ENCODE data around the gene MYO7A.

Gene MYO7A

DNA sequence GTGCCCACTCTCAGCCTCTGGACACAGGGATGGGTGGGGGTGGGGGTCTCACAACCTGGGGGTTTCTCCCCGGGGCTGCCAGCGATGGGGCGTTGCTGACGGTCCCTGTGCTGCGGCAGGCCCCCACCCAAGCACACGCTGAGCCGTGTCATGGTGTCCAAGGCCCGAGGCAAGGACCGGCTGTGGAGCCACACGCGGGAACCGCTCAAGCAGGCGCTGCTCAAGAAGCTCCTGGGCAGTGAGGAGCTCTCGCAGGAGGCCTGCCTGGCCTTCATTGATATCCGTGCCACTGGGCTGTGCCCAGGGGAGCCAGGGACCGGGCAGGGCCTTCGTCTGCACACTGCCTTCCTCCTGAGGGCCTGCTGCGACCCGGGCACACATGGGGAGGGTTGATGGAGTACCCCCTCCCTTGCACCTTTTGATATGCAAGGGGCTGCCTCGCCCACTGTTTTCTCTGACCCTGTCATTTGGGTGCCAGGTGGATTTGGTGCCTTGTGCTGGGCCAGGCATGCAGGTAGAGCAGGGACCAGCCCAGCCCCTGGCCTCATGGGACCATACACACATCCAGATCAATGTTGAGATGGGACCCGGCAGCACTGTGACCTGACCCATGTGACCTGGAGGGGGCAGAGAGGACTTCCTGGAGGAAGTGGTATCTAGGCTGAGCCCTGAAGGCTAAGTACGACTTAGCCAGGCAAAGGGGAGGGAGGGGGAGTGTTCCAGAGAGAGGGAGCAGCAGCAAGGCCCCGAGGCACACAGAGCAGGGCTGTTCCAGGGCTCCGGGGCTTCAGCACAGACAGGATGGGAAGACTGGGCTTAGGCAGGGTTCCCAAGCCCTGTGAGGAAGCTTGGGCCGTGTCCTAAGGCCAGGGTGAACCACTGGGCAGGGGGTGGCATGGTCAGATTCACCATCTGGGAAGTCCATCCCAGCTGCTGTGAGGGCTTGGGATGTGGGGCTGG lies 75.2 kb downstream of the MYO7A start:
- no peak for DNase-seq

DNA sequence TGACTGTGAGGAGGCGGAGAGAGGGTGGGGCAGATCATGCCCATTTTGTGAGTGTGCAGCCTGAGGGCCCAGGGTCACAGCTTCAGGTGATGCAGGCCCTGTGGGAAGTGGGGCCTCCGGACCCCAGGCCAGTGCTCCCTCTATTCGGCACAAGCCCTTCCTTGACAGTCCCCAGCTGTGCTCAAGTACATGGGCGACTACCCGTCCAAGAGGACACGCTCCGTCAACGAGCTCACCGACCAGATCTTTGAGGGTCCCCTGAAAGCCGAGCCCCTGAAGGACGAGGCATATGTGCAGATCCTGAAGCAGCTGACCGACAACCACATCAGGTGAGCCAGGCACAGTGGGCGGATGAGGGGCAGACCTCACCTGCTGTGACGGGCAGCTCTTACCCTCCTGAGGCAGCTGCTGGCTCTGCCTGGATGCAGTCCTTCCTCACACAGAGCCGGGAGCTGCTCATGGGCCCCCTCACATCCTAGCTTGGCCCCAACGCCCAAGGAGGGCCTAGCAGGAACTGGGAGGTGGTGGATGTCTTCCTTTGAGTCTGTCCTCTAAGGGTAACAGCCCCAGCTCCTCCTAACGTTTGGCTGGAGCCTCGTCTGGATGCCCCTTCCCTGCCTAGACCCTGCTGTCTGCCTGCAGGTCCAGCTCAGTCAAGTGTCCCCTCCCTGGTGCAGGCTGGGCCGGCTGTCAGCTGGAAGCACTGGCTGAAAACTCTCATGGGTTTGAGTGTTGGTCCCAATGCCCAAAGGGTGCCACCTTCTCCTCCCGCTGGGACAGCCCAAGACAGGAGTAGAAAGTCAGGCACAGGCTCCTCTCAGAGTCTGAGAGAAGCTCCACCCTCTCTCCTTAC lies 76.1 kb downstream of the MYO7A start:
- DNase-seq = no peak

DNA sequence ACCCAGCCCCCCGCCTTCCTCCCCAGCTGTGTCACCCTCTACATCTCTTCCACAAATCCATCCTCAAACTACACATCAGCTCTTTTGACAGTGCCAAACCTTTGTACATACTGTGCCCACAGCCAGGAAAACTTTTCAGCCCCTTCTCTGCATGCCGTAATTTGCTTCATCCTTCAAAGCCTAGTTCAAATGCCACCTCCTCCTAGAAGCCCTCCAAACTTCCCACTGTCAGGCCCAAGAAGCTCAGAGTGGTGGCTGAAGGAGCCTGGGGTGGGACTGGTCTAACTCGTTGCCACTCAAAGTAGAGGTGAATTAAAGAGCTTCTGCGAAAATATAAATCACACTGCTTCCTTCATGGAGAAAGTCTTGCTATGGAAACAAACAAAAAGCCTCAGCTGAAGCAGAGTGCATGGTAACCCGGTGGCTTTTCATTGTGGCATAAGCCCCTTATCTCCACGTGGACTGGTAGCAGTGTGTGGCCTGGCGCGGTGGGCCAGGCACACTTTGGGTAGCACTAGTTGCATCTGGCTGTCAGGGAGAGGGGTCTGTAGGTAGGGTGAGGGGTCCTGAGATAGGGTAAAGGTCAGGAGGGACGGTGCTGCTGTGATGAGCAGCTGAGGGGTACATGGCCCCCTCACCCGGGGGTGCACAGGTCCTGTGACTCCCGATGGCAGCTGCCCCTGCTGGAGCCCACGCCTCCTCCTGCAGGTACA lies 76.9 kb downstream of the MYO7A start:
- no peak for DNase-seq

DNA sequence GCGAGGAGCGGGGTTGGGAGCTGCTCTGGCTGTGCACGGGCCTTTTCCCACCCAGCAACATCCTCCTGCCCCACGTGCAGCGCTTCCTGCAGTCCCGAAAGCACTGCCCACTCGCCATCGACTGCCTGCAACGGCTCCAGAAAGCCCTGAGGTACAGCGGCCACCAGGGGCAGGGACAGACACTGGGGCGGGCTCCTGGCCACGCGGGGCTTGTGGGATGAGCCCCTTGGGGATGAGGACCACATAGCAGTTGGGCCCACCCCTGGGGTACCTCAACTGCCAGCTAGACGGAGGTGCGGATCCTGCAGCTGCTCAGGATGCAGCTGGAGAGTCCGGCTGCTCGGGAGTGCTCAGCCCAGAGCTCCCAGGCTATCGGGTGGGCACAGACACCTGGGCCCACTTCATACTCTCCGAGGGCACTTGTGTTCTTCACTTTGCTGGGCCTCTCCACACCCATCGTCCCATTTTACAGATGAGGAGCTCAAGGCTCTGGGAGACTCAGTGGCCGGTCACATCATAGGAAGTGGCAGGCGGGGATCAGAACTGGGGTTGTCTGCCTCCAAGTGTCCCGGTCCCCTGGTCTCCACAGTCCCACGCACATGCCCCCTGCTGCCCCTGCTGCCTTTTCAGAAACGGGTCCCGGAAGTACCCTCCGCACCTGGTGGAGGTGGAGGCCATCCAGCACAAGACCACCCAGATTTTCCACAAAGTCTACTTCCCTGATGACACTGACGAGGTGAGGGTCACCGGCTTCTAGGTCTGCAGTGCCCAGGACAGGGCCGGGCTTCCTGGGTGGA lies 77.6 kb downstream of the MYO7A start:
- no peak for DNase-seq

DNA sequence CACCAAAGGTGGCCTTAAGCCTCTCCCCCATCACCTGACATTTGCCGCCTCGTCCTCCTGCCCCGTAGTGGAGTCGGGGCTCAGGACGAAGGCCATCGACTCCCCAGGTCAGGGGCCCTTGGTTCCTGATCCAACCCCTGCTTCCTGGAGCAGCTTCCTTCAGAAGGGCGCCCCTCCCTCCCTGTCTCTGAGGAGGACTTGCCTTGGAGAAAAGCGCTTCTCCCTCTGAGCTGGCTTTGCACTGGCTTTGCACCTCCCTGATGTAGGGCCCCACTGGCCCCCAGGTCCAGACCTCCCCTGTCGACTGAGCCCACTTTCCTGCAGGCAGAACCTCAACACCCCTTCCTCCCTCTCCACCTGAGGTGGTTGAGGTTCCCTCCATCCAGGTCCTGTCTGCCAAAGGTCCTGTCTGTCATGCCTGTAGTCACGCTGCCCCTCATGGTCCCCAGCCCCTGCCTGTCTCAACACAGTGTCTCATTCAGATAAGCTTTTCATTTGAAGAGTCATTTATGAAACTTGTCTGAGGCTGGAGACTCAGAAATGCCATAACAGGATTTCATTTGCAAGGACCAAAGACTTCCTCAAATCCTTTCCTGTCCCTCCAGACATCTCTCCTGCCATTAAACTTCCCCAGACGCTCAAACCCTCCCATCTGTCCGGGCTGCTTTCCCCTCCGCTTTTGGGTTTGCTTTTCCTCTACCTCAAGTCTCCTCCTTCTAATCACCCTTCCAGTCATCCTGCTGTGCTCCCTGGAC lies 78.4 kb downstream of the MYO7A start:
- no peak for DNase-seq

DNA sequence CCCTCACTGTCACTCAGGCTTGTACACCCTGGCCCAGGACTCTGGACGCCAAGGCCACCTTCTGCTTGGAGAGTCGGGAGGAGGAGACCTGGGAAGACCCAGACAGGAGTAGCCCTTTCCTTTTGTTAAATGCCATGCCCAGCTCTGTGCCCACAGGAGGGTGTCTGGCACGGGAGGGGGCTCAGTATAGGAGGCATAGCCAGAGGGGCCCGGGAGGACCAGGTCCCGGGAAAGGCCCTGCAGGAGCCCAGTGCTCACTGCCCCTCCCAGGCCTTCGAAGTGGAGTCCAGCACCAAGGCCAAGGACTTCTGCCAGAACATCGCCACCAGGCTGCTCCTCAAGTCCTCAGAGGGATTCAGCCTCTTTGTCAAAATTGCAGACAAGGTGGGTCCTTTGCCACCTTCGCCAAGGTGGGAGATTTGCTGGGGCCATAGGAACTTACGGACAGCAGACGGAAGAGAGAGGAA lies 79.0 kb downstream of the MYO7A start:
- DNase-seq = no peak

DNA sequence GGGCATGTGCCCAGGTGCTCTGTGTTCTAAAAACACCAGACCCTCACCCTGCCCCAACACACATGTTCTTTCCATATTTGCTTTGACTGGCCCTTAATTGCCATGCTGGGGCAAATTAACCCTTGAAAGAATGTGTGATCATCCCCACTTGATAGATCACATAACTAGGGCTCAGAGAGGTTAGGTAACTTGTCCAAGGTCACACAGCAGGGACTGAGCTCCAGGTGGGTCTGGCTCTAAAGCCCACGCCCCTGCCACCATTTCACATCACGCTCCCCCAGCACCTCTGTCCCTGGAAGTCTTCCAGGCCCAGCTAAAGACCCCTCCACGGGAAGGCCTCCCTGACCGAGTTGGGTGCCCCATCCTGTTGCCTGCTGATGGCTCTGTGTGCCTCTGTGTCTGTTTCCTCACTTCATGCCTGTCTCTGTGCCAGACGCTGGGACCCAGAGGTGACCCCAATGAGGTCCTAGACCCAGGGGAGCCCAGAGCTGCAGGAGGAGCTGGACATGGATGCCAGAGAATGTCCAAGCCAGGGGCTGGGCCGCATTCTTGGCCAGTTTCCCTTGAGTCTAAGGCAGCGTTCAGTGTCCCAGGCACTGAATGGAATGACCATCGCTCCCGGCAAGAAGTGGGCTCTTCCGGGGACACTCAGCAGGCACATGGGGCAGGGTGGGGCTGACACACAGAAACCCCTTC lies 79.7 kb downstream of the MYO7A start:
- DNase-seq = no peak

DNA sequence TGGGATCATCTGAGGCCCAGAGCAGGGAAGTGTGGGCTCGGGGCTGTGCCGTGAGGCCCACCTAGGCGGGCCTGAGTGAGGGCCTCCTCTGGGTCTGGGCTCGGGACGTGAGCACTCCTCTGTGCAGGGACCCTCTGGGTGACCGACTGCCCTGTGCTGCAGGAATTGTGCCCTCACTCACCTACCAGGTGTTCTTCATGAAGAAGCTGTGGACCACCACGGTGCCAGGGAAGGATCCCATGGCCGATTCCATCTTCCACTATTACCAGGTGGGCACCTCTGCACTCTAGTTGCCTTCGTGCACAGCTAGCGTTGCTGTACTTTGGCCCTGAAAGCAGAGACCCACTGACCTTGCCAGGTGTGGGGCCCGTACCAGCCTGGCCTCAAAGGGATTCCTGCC lies 80.5 kb downstream of the MYO7A start:
- no peak for DNase-seq

DNA sequence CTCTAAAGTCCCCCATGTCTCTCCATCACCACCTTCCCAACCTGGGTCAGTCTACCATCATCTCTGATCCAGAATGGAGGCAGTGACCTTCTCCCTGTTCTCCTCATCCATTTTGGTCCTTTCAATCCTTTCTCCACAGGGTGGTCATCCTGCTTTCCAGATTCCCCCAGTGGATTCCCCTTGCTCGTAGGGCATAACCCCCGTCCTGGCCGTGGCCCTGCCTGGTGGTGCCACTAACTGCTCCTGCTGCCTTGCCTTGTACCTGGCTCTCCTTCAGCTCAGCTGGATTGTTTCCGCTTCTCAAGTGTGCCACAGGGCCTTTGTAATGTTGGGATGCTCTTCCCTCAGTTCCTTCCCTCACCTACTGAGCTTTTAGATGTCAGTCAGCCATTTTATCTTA lies 81.6 kb downstream of the MYO7A start:
- no peak for DNase-seq

DNA sequence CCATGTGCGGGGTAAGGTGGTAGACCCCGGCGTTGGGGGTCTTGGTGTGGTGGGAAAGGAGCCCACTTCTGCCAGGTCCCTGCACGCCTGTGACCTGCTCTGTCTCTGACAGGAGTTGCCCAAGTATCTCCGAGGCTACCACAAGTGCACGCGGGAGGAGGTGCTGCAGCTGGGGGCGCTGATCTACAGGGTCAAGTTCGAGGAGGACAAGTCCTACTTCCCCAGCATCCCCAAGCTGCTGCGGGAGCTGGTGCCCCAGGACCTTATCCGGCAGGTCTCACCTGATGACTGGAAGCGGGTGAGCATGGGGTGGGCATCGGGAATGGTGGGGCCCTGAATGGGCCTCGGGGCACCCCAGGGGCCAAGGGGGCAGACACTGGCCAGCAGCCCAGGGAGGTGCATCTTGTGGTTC lies 83.0 kb downstream of the MYO7A start:
- no peak for DNase-seq

DNA sequence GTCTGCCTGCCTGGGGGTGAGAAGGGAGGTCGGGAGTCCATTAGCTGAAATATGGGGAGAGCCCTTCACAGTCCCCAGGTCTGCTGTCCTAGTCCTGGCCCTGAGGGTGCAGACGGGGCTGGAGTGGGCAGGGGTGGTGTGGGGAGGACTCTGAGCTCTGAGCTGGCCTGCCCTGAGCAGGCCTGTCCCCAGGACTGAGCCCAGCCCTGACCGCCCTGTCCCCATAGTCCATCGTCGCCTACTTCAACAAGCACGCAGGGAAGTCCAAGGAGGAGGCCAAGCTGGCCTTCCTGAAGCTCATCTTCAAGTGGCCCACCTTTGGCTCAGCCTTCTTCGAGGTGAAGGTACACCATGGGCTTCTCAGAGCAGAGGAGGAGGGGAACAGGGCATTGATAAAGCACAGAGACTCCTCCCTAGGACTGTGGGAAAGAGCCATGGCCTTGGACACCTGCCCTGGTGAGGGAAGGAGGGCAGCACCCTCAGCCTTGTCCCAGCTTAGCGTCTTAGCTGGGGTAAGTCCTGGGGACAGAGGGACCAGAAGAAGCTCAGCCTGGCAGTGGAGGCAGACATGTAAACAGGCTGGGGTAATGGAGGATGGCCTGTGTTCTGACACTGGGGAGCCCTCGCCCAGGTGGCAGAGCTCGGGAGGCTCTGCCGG lies 83.7 kb downstream of the MYO7A start:
- no peak for DNase-seq

DNA sequence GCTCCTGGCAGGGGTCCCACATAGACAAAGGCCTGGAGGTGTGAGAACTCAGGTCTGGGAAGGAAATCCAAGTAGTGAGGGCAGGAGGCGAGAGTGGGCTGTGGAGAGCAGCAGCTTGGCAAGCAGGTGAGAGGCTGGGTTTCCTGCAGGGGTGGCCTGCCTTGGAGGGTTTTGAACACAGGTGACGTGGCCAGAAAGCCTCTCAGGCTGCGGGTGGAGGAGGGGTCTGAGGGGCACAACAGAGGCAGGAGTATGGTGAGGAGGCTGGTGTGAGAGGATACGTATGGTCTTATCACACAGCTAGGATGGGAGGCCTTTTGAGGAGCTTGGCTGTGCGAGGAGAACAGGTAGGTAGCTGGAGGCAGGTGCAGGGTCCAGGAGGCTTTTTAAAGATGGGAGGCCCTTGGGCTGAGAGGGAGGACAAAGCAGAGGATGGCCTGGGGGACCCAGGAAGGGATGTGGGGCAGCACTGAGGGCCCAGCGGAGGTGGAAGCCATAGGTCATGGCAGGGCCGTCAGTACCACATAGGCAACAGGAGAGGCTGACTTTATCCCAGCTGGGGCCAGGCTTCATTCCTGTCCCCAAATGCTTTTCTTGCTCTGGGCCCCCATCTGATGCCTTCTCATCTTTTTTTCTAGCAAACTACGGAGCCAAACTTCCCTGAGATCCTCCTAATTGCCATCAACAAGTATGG lies 84.4 kb downstream of the MYO7A start:
- DNase-seq = no peak

DNA sequence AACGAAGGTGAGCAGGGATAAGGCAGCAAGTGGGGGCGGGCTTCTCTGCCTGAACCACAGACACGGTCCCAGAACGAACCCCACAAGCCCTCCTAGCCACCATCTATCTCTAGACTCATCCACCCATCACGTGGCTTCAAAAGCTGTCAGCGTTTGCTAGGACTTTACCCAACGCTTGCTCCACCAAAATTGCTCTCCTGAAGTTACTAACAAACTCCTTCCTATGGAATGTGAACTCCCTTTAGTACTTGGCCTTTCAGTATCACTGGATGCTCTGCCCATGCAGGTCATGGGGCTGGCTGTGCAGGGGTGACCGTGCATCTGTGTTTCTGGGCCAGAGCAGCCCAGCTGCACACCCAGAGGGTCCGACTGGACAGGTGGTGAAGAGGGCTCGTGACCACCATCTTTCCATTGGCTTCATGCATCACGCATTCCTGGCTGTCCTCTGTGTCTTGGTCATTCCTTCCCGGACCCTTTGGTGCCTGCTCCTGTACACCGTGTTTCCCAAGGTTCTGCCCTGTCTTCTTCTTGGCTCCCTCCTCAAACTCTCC lies 85.1 kb downstream of the MYO7A start:
- no peak for DNase-seq

DNA sequence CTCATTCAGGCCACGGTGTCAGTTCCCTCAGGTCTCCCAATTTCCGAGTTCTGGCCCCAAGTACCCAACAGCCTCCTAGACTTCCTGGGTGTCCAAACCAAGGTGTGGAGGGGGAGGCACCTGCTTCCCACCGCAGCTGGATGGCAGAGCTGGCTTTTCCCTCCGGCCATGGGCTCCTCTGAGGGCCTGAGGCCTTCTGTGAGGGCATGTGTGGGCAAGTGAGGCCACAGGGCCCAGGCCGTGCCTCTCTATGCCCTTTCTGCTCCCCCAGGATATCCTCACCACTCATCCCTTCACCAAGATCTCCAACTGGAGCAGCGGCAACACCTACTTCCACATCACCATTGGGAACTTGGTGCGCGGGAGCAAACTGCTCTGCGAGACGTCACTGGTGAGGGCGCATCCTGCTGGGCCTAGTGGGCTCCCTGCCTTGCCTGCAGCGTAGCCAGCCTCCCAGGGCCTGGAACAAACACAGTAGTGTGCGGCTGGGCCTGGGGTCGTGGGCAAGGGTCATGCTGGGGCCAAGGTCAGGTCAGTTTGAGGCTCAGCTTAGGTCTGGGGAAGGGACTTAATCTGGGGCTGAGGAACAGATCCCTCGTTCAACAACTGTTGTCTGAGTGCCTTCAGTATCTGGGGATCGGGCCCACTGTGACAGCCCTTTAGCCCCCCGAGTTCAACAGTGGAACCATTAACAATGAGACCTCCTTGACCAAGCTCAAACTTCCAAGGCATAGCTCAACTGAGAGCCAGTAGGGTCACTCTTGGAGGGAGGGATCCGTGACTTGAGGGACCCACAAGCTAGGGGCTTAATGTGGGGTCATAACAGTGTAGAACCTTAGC lies 85.8 kb downstream of the MYO7A start:
- no peak for DNase-seq

DNA sequence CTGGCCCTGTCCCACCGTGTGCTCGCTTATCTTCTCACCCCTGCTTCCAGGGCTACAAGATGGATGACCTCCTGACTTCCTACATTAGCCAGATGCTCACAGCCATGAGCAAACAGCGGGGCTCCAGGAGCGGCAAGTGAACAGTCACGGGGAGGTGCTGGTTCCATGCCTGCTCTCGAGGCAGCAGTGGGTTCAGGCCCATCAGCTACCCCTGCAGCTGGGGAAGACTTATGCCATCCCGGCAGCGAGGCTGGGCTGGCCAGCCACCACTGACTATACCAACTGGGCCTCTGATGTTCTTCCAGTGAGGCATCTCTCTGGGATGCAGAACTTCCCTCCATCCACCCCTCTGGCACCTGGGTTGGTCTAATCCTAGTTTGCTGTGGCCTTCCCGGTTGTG lies 86.5 kb downstream of the MYO7A start:
- no peak for DNase-seq

DNA sequence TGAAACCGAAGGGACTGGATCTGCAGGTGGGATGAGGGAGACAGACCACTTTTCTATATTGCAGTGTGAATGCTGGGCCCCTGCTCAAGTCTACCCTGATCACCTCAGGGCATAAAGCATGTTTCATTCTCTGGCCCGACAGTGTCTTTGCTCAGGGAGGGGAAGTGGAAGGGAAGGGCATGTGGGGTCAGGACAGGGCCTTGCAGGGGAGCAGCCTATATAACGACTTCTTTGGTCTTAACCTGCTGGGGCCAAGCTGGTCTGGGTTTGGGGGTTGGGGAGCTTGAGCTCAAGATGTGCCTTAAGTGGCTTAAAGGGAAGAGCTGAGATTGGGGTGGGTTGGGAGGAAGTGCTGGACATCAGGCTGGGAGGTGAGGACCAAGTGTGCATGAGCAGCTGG lies 87.1 kb downstream of the MYO7A start:
- no peak for DNase-seq

DNA sequence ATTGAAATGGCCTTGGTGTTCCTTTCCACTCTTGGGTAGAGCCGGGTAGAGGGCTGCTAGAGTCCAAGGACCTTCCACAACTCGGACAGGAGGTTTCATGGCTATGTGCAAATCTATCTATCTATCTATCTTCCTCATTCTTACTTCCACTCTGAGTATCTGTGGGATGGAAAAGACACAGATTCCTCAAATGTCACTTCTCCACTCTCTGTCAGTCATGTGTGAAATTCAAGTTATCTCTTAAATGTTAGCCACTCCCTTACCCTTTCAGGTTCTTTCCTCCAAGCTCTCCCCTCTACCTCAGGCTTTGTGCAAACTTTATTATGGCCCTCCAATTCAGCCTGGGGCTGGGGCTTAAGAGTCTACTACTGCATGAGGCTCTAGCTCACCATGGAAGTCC lies 89.1 kb downstream of the MYO7A start:
- no peak for DNase-seq

DNA sequence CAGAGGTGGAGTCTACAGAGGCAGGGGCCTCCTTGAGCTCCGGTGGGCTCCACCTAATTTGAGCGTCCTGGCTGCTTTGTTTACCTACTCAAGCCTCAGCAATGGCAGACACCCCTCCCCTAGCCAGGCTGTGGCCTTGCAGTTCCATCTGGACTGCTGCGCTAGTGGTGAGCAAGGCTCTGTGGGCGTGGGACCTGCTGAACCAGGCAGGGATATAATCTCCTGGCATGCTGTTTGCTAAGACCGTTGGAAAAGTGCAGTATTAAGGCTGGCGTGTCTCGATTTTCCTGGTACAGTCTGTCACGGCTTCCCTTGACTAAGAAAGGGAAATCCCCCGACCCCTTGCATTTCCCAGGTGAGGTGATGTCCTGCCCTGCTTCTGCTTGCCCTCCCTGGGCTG lies 95.8 kb downstream of the MYO7A start:
- no peak for DNase-seq
